Inflammatory macrophage treated with lipopolysaccharide for 4 hours (primary cell): ENCODE results near the gene SLC11A1.

Experiments
- DNase-seq: peaks from one replicate; pipeline ENCODE4 v3.0.0-alpha.2; 2020

The SLC11A1 gene

GRCh38 chr2:218381916-218382366, at the start of gene SLC11A1:
Gene SLC11A1, plus strand, starts transcription at chr2:218382273. Its CDS starts 96 bp downstream, at chr2:218382369.
- peak; percentile 97 for DNase-seq

GRCh38 chr2:218332288-218332687, 49.8 kb upstream of the SLC11A1 start:
- DNase-seq, result peak; percentile 17

- peak; percentile 74 for DNase-seq
Observed at GRCh38 chr2:218332920-218333645, 49.0 kb upstream of the SLC11A1 start.

- no peak for DNase-seq
Observed at GRCh38 chr2:218334531-218334930, 47.5 kb upstream of the SLC11A1 start.

GRCh38 chr2:218340656-218341055, 41.4 kb upstream of the SLC11A1 start:
- no peak for DNase-seq

- no peak for DNase-seq
Observed at GRCh38 chr2:218341381-218341780, 40.7 kb upstream of the SLC11A1 start.

GRCh38 chr2:218342837-218343236, 39.2 kb upstream of the SLC11A1 start:
- no peak for DNase-seq

- DNase-seq, result no peak
Observed at GRCh38 chr2:218343591-218343990, 38.5 kb upstream of the SLC11A1 start.

GRCh38 chr2:218344090-218344754, 37.9 kb upstream of the SLC11A1 start:
- DNase-seq, result no peak

- no peak for DNase-seq
Observed at GRCh38 chr2:218344755-218345417, 37.2 kb upstream of the SLC11A1 start.

GRCh38 chr2:218345491-218346236, 36.4 kb upstream of the SLC11A1 start:
- DNase-seq, result no peak

GRCh38 chr2:218347172-218347571, 34.9 kb upstream of the SLC11A1 start:
- no peak for DNase-seq

GRCh38 chr2:218354045-218354444, 28.0 kb upstream of the SLC11A1 start:
- DNase-seq, result no peak

- no peak for DNase-seq
Observed at GRCh38 chr2:218354850-218355443, 27.1 kb upstream of the SLC11A1 start.

GRCh38 chr2:218357236-218358177, 24.6 kb upstream of the SLC11A1 start:
- no peak for DNase-seq

GRCh38 chr2:218360453-218360852, 21.6 kb upstream of the SLC11A1 start:
- peak; percentile 94 for DNase-seq

GRCh38 chr2:218362606-218363005, 19.5 kb upstream of the SLC11A1 start:
- no peak for DNase-seq

GRCh38 chr2:218363736-218364135, 18.3 kb upstream of the SLC11A1 start:
- peak; percentile 82 for DNase-seq

- DNase-seq, result no peak
Observed at GRCh38 chr2:218364196-218364595, 17.9 kb upstream of the SLC11A1 start.

GRCh38 chr2:218366621-218367414, 15.3 kb upstream of the SLC11A1 start:
- DNase-seq, result no peak
